ENCODE measurements around the gene CERS4.
A peak's percentile ranks its signal among the peaks of the same experiment; 100 is the strongest.
"Not testable (repeated sequence)": the region's sequence is repeated elsewhere in the genome, so short reads cannot be mapped to it uniquely, and the experiment has no call there.

CERS4 gene

GRCh38 chr19:8244442-8244841, 35.3 kb downstream of the CERS4 start:
- DNase-seq, result no peak

GRCh38 chr19:8245869-8246835, 37.0 kb downstream of the CERS4 start:
- no peak for DNase-seq

GRCh38 chr19:8247129-8247890, 38.1 kb downstream of the CERS4 start:
- DNase-seq, result not testable (repeated sequence)

GRCh38 chr19:8248348-8249328, 39.5 kb downstream of the CERS4 start:
- no peak for DNase-seq

- no peak for DNase-seq
Observed at GRCh38 chr19:8250596-8250995, 41.4 kb downstream of the CERS4 start.

- no peak for DNase-seq
Observed at GRCh38 chr19:8251025-8251472, 41.9 kb downstream of the CERS4 start.

- peak; percentile 71 for DNase-seq
Observed at GRCh38 chr19:8252922-8253589, 43.9 kb downstream of the CERS4 start.

GRCh38 chr19:8253678-8254077, 44.5 kb downstream of the CERS4 start:
- DNase-seq, result no peak

- no peak for DNase-seq
Observed at GRCh38 chr19:8254286-8255001, 45.3 kb downstream of the CERS4 start.

- DNase-seq, result no peak
Observed at GRCh38 chr19:8255426-8256125, 46.4 kb downstream of the CERS4 start.

- no peak for DNase-seq
Observed at GRCh38 chr19:8256276-8257051, 47.3 kb downstream of the CERS4 start.

GRCh38 chr19:8257052-8257443, 47.9 kb downstream of the CERS4 start:
- no peak for DNase-seq

GRCh38 chr19:8259142-8259921, 50.2 kb downstream of the CERS4 start:
- DNase-seq, result no peak

GRCh38 chr19:8259922-8260247, 50.7 kb downstream of the CERS4 start:
- no peak for DNase-seq

GRCh38 chr19:8261347-8261746, 52.2 kb downstream of the CERS4 start:
- no peak for DNase-seq

- no peak for DNase-seq
Observed at GRCh38 chr19:8261881-8262280, 52.7 kb downstream of the CERS4 start.

- no peak for DNase-seq
Observed at GRCh38 chr19:8262431-8262830, 53.3 kb downstream of the CERS4 start.

GRCh38 chr19:8264248-8264647, 55.1 kb downstream of the CERS4 start:
- DNase-seq, result not testable (repeated sequence)

GRCh38 chr19:8265872-8266271, 56.7 kb downstream of the CERS4 start:
- DNase-seq, result no peak
